Epithelial cell of prostate (primary cell): ENCODE measurements around the gene POTEJ.
"Not testable (repeated sequence)": the region's sequence is repeated elsewhere in the genome, so short reads cannot be mapped to it uniquely, and the experiment has no call there.

ENCODE experiments used
- DNase-seq: peaks from one replicate; pipeline ENCODE4 v3.0.0-alpha.2; 2011; ENCODE audit warnings: low read depth, low spot score
- H3K27ac ChIP-seq: fragments of 450-650 bp; 2 replicates; pipeline ENCODE4 v1.5.1; 2017; ENCODE audit warnings: mild to moderate bottlenecking

The POTEJ gene

GRCh38 chr2:130611140-130611539, at the start of gene POTEJ:
Gene POTEJ (plus strand): TSS chr2:130611440. CDS start chr2:130611533, 93 bp downstream.
- not testable (repeated sequence) for DNase-seq, H3K27ac ChIP-seq

- DNase-seq, H3K27ac ChIP-seq: not testable (repeated sequence)
Measured at GRCh38 chr2:130566165-130566564, 45.1 kb upstream of the POTEJ start.

GRCh38 chr2:130571929-130572328, 39.3 kb upstream of the POTEJ start:
- not testable (repeated sequence) for H3K27ac ChIP-seq, DNase-seq

GRCh38 chr2:130574230-130574629, 37.0 kb upstream of the POTEJ start:
- DNase-seq, H3K27ac ChIP-seq: not testable (repeated sequence)

- not testable (repeated sequence) for H3K27ac ChIP-seq, DNase-seq
Measured at GRCh38 chr2:130576209-130576784, 34.9 kb upstream of the POTEJ start.

GRCh38 chr2:130577559-130577958, 33.7 kb upstream of the POTEJ start:
- H3K27ac ChIP-seq, DNase-seq: not testable (repeated sequence)

GRCh38 chr2:130579121-130579520, 32.1 kb upstream of the POTEJ start:
- H3K27ac ChIP-seq, DNase-seq: not testable (repeated sequence)

GRCh38 chr2:130581491-130581890, 29.7 kb upstream of the POTEJ start:
- not testable (repeated sequence) for DNase-seq, H3K27ac ChIP-seq

- DNase-seq, H3K27ac ChIP-seq: not testable (repeated sequence)
Measured at GRCh38 chr2:130582970-130583369, 28.3 kb upstream of the POTEJ start.

GRCh38 chr2:130583582-130583981, 27.7 kb upstream of the POTEJ start:
- not testable (repeated sequence) for H3K27ac ChIP-seq, DNase-seq

GRCh38 chr2:130584726-130585125, 26.5 kb upstream of the POTEJ start:
- not testable (repeated sequence) for DNase-seq, H3K27ac ChIP-seq

GRCh38 chr2:130588688-130589458, 22.4 kb upstream of the POTEJ start:
- not testable (repeated sequence) for H3K27ac ChIP-seq, DNase-seq

GRCh38 chr2:130590170-130590841, 20.9 kb upstream of the POTEJ start:
- DNase-seq, H3K27ac ChIP-seq: not testable (repeated sequence)

- not testable (repeated sequence) for DNase-seq
Measured at GRCh38 chr2:130590842-130591359, 20.3 kb upstream of the POTEJ start.

GRCh38 chr2:130592791-130593414, 18.3 kb upstream of the POTEJ start:
- not testable (repeated sequence) for DNase-seq, H3K27ac ChIP-seq

More at GRCh38 chr2:130590842-130591359, 20.3 kb upstream of the POTEJ start:
- H3K27ac ChIP-seq: not testable (repeated sequence)

GRCh38 chr2:130594011-130594410, 17.2 kb upstream of the POTEJ start:
- H3K27ac ChIP-seq: not testable (repeated sequence)

GRCh38 chr2:130596757-130597156, 14.5 kb upstream of the POTEJ start:
- DNase-seq, H3K27ac ChIP-seq: not testable (repeated sequence)

More at GRCh38 chr2:130594011-130594410, 17.2 kb upstream of the POTEJ start:
- DNase-seq: not testable (repeated sequence)

GRCh38 chr2:130597994-130598393, 13.2 kb upstream of the POTEJ start:
- not testable (repeated sequence) for H3K27ac ChIP-seq, DNase-seq

GRCh38 chr2:130598463-130598862, 12.8 kb upstream of the POTEJ start:
- not testable (repeated sequence) for H3K27ac ChIP-seq, DNase-seq

- DNase-seq, H3K27ac ChIP-seq: not testable (repeated sequence)
Measured at GRCh38 chr2:130599393-130599792, 11.8 kb upstream of the POTEJ start, which contains the start of gene CFC1. Gene CFC1 (minus strand): TSS chr2:130599575. CDS start chr2:130599287, 288 bp downstream.
